GM18867 (cell line): ENCODE data around the gene PTGDS.

Experiments used
- ATAC-seq: cut with Tn5 transposase; IDR thresholded peaks from one replicate; pipeline ENCODE4 v1.9.1; 2021; ENCODE audit warnings: mild to moderate bottlenecking, moderate library complexity; ENCODE audit not compliant: unreplicated experiment

The PTGDS gene

DNA sequence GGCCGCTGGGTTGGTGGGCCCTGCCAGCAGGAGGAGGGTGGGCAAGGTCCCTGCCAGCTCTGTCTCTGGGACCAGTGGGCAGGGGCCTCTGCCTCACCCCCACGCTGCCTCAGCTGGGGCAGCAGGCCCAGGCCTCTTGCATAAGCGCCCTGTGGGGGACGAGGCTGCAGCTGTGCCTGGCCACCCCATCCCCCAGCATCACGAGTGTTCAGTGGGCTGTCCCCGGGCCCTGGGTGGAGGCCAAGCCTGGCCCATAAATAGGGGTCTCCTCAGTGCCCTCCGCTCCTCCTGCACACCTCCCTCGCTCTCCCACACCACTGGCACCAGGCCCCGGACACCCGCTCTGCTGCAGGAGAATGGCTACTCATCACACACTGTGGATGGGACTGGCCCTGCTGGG lies at the start of gene PTGDS:
Gene PTGDS (plus strand): TSS at position 282 of the 400 bp plus-strand sequence. CDS start 75 bp downstream, at position 357.
- no peak for ATAC-seq

DNA sequence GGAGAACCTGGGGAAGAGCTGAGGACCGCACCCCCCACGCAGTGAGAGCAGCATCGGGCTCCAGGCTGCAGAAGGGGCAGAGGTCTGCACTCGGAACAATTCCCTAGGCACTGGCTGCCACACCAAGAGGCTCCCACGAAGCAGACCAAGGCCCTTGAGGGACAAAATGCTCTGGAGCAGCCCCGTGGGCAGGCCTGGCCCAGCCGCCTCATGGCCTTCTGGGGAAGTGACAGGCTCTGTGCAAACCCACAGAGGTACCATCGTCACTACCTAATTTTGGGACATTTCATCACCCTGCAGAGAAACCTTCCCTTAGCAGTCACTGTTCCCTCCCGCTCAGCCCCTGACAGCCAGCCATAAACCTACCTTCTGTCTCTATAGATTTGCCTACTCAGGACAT lies 48.7 kb upstream of the PTGDS start:
- ATAC-seq, result no peak

DNA sequence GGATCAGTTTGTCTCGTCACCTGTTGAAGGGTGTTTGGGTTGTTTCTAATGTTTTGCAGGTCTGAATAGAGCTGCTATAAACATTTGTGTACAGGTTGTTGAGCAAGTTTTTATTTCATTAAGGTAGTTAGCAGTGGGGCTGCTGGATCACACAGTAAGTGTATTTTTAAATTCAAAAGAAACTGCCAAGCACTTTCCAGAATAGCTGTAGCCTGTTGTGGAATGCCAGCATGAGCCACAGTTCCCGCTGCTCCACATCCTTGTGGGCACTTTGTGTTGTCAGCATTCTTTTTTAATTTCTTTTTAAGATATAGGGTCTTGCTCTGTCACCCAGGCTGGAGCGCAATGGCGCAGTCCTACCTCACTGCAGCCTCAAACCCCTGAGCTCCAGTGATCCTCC lies 47.3 kb upstream of the PTGDS start:
- ATAC-seq, result no peak

DNA sequence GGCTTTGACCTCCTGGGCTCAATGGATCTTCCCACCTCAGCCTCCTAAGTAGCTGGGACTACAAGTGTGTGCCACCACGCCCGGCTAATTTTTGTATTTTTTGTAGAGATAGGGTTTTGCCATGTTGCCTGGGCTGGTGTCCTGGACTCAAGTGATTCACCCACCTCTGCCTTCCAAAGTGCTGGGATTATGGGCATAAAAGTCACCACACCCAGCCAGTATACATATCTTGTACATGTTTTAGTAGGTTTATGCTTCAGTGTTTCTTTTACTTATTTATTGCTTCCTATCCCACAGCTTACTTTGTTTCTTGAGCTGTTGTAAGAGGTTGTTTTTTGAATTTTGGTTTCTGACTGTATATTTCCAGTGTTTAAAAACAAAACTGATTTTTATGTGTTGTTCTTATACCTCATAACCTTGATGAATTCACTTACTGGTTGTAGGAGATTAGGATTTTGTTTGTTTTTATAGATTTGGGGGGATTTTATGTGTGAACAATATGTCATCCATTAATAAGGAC lies 45.6 kb upstream of the PTGDS start:
- ATAC-seq, result no peak

DNA sequence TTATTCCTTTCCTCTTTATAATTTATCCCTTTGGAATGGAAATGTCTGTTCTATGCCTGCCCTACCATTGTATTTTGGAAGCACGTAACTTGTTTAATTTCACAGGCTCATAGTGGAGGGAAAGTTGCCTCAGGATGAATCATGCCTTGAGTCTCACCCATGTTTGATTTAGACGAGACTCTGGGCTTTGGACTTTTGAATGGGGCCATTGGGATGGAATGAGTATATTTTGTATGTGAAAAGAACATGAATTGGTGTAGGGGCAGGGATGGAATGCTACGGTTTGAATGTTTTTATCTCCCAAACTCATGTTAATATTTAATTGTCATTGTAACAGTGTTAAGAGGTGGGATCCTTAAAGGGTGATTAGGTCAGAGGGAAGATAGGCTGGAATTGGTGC lies 43.0 kb upstream of the PTGDS start:
- no peak for ATAC-seq

DNA sequence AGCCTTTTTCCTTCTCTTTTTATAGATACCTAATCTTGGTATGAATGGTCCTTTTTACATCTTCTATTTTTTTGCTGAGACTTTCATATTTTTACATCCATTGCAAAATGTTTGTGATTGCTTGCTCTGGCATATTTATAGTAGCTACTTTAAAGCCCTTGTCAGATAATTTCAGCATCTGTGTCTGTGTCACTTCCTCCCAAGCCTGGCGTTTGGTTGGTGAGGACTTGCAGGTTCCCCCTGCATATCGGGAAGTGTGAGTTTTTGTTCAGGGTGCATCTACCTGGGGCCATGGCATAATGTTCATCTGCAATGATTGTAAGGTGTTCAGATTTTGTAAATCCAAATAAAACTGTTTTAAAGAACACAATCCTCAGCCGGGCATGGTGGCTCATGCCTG lies 41.7 kb upstream of the PTGDS start:
- no peak for ATAC-seq

DNA sequence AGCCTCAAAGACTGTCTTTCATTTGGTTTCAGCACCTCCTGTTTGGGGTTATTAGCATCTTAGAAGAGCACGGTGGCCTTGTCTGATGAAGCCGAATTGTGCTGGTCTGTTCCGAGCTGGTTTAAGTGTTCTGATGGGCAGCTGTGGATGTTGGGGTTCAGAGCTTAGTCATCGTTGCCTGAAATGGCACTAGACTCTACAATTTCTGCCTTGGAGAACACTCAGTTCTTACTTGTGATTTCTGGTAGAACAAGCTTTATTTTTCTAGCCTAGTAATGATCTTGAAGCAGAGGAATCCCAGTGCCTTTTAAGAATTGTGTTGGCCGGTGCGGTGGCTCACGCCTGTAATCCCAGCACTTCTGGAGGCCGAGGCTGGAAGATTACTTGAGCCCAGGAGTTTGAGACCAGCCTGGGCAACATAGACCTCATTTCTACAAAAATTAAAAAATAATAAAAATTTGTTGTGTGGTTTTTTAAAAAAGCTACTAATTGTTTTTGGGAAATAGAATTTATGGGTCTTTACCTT lies 40.6 kb upstream of the PTGDS start:
- no peak for ATAC-seq

DNA sequence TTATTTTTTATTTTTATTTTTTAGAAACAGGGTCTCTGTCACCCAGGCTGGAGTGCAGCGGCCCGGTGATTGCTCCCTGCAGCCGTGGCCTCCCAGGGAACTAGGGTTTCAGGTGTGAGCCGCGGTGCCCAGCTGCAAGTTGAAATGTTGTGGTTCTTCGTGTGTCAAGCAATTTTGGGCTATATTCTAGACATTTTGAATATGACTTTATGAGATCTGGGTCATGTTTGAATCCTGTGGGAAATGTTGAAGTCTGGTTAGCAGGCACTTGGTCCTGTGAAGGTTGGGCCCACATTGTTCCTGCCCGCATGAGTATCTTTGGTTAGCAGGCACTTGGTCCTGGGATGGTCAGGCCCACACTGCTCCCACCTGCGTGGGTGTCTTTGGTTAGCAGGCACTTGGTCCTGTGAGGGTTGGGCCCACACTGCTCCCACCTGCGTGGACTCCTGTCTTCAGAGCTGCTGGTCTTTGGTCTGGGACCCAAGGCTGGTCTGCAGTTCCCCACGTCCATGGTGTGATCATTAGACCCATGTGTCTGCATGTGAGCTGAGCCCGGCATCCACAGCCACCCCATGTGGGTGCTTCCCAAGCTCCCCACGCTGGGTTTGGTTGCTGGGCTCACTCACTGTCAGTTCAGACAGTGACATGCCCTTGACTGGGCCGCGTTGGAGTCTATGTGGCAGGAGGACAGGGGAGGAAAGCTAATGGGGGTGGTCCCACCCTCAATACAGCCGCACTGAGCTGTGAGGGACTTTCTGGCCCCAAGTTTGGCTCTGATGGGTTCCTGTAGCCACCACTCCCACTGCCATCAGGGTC lies 39.9 kb upstream of the PTGDS start:
- no peak for ATAC-seq

DNA sequence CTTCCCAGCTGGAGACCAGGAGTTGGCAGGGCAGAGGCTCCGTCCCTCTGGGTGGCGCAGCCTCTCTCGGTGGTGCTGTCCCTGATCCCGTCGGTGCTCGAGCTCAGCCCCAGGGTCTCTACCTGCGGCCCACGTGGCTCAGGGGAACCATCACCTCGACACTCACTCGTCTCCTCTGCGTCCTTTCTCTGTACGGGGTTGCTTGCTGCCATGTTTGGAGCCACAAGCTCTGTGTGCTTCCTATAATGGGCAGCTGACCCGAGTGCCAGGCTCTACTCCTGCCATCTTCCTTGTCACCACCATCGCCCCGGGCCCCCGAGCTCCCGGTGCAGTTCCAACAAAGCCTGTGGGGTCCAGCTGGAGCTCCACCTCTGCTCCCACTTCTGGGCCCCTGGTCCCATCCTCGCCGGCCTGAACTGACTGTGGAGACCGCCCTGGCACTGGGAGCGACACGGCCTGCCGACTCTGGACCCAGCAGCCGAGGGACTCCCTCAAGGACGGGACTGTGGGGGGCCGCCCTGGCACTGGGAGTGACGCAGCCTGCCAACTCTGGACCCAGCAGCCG lies 37.8 kb upstream of the PTGDS start:
- ATAC-seq, result no peak

DNA sequence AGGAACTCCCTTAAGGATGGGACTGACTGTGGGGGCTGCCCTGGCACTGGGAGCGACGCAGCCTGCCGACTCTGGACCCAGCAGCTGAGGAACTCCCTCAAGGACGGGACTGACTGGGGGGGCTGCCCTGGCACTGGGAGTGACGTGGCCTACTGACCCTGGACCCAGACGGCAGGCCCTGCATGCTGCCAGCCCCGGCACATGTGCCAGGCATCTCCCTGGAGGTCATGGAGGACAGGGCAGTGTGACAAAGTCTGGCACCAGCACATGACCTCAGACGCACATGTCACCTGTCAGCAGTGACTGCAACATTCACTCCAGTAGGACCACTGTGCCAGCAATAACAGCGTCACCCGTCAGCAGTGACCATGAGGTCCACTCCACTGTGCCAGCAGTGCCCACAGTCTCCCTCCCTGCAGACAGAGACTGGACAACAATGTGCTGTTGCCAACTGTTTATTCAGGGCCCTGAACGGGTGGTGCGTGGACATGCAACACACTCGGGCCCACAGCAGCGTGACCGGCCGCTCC lies 37.2 kb upstream of the PTGDS start:
- no peak for ATAC-seq

DNA sequence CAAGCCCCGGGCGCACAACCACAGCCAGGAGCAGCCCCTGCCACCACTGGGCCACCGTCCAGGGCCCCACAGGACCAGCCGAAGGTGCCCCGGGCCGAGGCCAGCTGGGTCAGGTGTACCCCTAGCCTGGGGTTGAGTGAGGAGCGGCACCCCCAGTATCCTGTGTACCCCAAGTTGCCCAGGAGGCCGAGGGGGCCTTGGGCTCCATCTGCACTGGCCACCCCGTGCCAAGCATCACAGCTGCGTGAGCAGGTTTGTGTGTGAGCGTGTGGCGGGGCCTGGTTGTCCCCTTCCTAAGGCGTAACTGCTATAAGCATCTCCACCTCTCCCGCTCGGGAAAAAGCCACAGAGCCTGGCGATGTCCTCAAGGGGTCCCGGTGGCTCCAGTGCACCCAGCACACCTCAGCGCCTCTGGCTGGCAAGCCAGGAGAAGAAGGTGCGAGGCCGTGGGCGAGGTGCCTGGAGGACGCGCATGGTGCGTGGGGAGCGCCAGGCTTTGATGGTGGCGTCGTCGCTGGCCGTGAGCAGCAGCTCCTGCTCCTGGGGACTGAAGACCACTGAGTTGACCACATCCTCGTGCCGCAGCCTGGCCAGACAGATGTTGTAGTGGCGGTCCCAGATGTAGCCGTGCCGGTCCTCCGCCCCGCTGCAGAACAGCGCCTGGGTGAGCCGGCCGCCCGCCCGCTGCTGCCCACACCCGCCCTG lies 36.6 kb upstream of the PTGDS start:
- ATAC-seq, result no peak

DNA sequence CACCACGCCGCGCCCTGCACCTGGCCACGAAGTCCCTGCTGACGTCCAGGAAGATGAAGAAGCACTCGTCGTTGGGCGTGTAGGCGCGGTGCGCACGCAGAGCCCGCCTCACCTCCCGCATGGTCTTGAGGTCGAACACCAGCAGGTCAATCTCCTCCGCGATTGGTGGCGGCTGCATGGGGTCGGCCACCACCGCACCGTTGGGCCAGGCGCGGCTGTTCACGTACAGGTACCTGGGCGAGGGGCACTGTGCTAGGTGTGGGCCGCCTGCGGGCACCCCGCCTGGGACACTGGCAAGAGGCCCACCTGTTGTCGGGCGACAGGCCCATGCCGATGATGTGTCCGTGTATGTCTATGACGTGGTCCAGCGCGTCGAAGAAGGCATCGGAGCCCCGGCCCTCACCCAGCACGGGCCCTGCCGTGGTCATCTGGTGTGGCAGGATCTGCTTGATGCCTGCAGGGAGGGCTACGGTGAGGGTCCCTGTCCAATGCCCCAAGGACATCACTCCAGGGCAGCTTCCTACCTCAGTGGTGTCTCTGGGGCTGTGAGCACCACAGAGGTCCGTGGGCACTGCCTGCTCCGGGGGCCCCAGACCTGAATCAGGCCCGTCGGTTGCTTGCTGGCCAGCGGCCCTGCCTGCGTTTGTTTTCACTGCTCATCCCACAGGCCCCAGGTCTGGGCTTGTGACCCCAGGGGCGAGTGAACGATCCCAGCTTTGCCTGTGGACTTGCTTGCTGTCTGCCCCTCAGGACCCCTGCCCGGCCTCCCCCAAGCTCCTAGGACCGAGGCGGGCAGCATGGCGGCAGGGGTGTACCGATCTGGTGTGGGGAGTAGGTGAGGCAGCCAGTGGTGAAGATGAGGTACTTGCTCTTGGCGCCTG lies 35.8 kb upstream of the PTGDS start:
- no peak for ATAC-seq

DNA sequence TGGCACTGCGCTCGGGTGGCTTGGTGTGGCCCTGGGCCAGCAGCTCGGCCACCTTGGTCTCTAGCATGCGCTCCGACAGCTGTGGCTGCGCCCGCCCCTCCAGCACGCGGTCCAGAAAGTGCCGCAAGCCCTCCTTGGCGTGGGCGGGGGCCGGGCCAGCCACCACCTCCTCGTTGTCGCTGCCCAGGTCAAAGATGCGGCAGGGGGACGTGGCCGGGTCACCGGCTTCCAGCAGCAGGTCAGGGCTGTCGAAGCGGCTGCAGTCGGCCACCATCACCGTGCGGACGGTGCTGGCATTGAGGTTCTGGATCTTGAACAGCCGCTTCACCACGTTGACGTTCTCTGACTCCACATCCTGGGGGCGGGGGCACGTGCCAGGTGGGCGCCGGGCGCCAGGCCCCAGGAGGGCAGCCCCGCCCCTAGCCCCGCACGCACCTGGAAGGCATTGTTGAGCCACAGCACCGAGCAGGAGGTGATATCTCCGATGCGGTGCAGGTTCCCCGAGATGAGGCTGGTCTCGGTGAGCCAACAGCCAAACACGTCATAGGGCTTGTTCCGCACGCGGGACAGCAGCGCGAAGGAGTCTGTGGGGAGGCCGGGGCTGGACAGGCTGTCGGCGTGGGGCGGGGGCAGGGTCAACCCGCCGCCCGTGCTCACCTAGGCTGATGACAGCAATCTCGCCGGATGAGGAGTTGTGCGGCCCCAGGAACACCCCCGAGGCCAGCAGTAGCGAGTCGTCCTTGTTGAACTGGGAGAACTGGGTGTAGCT lies 35.0 kb upstream of the PTGDS start:
- no peak for ATAC-seq

DNA sequence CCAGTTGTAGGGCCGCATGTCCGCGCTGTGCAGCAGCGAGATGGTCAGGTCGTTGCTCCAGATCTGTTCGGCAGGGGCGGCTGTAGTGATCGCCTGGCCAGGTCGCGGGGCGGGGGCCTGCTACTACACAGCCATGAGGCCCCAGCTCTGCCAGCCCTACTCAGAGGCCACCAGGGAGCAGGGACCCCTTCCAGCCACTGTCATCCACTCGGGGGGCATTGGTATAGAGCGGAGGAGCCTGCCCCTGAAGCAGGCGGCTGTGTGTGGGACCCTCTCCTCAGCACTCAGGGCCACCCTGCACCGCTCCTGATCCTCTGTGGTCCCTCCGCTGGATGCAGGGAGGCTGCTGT lies 34.4 kb upstream of the PTGDS start:
- no peak for ATAC-seq

DNA sequence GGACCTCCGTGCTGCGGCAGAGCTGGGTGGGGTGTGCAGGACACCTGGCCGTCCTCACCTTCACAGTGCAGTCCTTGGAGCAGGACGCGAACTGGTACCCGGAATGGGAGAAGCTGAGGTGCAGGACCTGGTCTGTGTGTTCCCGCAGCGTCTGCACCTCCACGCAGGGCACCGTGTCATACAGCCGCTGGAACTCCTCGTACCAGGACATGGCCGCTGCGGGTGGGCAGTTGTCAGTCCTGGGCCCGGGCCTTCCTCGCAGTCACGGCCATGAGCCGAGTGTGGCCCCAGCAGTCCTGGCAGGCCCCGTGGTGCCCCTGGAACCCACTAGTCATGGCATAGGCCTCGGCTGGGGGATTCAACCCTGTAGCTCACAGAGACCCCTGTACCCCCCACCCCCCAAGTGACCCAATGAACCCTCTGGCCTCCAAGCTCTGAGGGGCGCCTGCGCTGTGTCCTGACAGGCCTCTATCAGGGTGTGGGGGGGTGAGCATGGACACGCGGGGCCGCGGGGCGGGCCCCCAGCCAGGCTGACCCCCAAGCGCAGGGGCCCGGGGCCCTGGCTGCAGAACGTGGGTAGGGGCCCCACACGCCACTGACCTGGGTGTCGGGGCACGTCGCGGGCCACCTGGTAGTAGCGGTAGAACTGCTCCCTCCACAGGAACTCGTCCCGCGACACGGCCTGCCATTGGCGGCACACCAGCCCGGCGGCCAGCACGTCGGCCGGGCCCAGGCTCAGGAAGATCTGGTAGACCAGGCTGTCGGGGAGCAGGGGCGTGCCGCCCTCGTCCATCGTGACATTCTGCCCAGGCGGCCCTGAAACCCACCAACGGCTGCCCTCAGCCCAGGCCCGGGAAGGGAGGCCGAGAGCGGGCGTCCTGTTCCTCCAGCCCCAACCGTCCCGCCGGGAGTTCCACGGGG lies 33.8 kb upstream of the PTGDS start:
- ATAC-seq, result peak; percentile 12

DNA sequence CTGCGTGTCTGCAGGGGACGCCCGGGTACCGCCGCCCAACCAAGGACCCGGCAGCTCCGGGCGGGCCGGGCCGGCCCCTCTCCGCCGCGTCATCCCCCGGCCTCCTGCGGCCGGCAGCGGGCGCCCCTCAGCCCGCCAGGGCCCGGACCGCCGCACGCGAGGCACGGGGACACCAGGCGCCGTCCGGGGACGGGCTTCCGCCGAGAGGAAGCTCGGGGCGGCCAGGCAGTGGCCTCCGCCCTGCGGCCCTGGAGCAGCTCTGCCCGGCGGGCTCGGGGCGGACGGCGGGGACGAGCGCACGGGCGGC lies 33.1 kb upstream of the PTGDS start:
- peak; percentile 31 for ATAC-seq

DNA sequence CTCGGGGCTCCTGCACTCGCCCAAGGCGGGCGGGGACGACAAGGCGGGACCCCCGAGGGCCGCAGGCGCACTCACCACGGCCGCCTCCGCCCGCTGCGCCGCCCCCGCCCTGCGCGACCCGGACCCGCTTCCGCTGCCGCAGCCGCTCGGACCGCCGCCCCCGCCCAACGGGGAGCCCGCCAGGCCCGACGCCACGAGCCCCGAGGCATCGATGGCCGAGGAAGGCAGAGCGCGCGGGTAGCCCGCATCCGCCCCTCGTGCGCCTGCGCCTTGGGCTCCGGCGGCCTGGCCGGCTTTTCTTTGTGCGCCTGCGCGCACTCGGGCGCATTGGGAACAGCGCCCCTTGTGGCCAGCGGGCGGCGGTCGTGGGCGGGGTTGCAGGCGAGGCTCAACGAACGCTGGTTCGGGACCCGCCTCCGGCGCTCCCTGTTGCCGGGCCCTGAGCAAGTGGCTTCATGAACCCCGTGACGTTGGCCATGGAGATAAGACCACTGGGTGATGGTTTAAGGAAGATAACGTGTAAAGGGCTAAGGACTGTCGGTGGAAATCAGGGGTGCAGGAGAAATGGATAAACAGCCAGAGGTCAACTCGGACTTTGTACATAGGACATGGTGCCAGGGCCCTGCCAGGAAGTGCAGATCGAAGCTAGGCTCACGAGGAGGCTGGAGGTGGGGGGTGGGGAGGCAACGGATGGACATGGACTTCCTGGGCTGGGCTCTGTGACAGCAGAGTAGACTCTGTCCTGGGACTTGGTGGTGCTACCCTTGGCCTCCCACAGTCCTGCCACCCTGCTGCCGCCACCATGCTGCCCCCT lies 32.6 kb upstream of the PTGDS start, which contains the start of the genes C8G and FBXW5:
Gene C8G (plus strand): TSS at position 725 of the 814 bp plus-strand sequence. CDS start 78 bp downstream, at position 803.
Gene FBXW5 (minus strand): TSS at position 220 of the 814 bp plus-strand sequence. CDS start 655 bp downstream, outside the sequence.
- ATAC-seq, result peak; percentile 78
